ENCODE measurements around the gene ACBD4. TPM values are rescaled to one million over a fixed set of nuclear protein-coding genes. Genes with fewer than 3 reads are reported as not detected.

ACBD4 gene
- total and polyA plus RNA-seq, 10 of the 15 experiments (the other 5 are each of a cell fraction or from before 2014, with no cell fraction given), result 0.20 to 13.8 (median 6.9) TPM

DNA sequence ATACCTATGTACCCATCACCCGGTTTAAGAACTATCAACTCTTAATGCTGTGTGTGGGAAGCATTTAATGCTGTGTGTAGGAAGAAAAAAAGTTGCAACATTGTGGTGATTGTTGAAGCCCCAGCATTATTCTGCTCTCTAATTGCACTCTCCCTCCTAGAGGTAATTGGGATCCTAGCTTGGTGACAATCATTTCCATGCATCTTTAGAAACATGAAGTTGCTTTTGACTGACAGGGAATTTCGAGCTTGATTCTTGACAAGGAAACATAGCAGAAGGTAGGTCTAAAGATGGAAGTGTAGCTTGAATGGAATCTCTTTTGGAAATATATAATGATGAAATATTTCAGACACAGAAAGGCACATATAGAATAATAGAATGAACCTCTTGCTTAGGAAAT lies 53.5 kb downstream of the ACBD4 start:
- Histone ChIP-seq H3K4me3 (no peak overlapping the region), H3K79me2 (ENCODE audit: control insufficient read depth, insufficient read depth, low read length) (no peaks in the 10 kb centered on the region), H4K20me1 (ENCODE audit: control insufficient read depth, insufficient read depth) (no peaks in the 10 kb centered on the region), H3K4me1 (ENCODE audit: control insufficient read depth, insufficient read depth, low read length) (no peaks in the 10 kb centered on the region), H3K27me3 (replicated peaks in 1 of 2; ENCODE audit: control insufficient read depth in 2 of 2, insufficient read depth in 2 of 2, low read length in 1 of 2) (no peaks in the 10 kb centered on the region), H3K27ac (ENCODE audit: control insufficient read depth, insufficient read depth) (no peak overlapping the region), H3K9ac (ENCODE audit: control insufficient read depth, insufficient read depth, low read length) (no peak overlapping the region), H2AFZ (ENCODE audit: control insufficient read depth, low read depth, low read length) (no peak overlapping the region), H3K9me3 (replicated peaks; ENCODE audit: control insufficient read depth, insufficient read depth, low read length) (no peaks in the 10 kb centered on the region), H3K36me3 (ENCODE audit: control insufficient read depth in 2 of 2, insufficient read depth in 2 of 2, low read length in 1 of 2) (no peaks in the 10 kb centered on the region), H3K4me2 (ENCODE audit: control insufficient read depth, insufficient read depth) (no peak overlapping the region)
- TF ChIP-seq, protein P1, sequence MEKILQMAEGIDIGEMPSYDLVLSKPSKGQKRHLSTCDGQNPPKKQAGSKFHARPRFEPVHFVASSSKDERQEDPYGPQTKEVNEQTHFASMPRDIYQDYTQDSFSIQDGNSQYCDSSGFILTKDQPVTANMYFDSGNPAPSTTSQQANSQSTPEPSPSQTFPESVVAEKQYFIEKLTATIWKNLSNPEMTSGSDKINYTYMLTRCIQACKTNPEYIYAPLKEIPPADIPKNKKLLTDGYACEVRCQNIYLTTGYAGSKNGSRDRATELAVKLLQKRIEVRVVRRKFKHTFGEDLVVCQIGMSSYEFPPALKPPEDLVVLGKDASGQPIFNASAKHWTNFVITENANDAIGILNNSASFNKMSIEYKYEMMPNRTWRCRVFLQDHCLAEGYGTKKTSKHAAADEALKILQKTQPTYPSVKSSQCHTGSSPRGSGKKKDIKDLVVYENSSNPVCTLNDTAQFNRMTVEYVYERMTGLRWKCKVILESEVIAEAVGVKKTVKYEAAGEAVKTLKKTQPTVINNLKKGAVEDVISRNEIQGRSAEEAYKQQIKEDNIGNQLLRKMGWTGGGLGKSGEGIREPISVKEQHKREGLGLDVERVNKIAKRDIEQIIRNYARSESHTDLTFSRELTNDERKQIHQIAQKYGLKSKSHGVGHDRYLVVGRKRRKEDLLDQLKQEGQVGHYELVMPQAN (conservative IDR thresholded peaks at IDR 0.05), result no peak
- TF ChIP-seq PAX5 (IDR thresholded peaks at IDR 0.05; ENCODE audit: borderline replicate concordance, low read depth, low read length), result no peak
- TF ChIP-seq CEBPB (IDR thresholded peaks at IDR 0.05; ENCODE audit: borderline replicate concordance in 1 of 2, low read depth in 2 of 2, low read length in 2 of 2), result no peak
- no peak for TF ChIP-seq MTA3 (IDR thresholded peaks at IDR 0.05; ENCODE audit: borderline replicate concordance, low read length)
- no peak for TF ChIP-seq NBN (IDR thresholded peaks at IDR 0.05)
- no peak for TF ChIP-seq TBL1XR1 (IDR thresholded peaks at IDR 0.05; ENCODE audit: low read depth, low read length)
- TF ChIP-seq, protein P2, sequence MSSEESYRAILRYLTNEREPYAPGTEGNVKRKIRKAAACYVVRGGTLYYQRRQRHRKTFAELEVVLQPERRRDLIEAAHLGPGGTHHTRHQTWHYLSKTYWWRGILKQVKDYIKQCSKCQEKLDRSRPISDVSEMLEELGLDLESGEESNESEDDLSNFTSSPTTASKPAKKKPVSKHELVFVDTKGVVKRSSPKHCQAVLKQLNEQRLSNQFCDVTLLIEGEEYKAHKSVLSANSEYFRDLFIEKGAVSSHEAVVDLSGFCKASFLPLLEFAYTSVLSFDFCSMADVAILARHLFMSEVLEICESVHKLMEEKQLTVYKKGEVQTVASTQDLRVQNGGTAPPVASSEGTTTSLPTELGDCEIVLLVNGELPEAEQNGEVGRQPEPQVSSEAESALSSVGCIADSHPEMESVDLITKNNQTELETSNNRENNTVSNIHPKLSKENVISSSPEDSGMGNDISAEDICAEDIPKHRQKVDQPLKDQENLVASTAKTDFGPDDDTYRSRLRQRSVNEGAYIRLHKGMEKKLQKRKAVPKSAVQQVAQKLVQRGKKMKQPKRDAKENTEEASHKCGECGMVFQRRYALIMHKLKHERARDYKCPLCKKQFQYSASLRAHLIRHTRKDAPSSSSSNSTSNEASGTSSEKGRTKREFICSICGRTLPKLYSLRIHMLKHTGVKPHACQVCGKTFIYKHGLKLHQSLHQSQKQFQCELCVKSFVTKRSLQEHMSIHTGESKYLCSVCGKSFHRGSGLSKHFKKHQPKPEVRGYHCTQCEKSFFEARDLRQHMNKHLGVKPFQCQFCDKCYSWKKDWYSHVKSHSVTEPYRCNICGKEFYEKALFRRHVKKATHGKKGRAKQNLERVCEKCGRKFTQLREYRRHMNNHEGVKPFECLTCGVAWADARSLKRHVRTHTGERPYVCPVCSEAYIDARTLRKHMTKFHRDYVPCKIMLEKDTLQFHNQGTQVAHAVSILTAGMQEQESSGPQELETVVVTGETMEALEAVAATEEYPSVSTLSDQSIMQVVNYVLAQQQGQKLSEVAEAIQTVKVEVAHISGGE (CRISPR knock-in tag; IDR thresholded peaks at IDR 0.05), result no peak
- no peak for TF ChIP-seq ZNF217 (IDR thresholded peaks at IDR 0.05)
- ATAC-seq (no peak), DNase-seq (ENCODE audit: low read depth, low spot score) (no peak), FAIRE-seq (no peak)
- in situ Hi-C loops (cut with MboI) (no loop called here), intact Hi-C loops (cut with micrococcal nuclease; ENCODE audit: unreplicated experiment) (no loop called here)
- CTCF ChIA-PET, result interaction anchor here (0.6 to 3.3 kb wide), 5 partner anchors 9 to 620 kb away, joined by 3 to 29 read pairs (median 4); partner anchors contain the start of genes ACBD4 and HEXIM1
- SMC1A ChIA-PET (ENCODE audit: uncharacterized antibody, unreplicated experiment), result interaction anchor here (1.0 kb wide), 2 partner anchors 37 to 54 kb away, joined by 3 read pairs; partner anchors contain the start of gene ACBD4
- no TSS peak for BruUV-seq (replicated peaks)
- POLR2A ChIA-PET, result interaction anchor here (0.6 to 0.7 kb wide), 2 partner anchors 9 to 1656 kb away, joined by 3 to 7 read pairs; no protein-coding TSS in a partner anchor
- 25% methylated on average over 2 of the region's 2 CpGs for WGBS (ENCODE audit: insufficient coverage, insufficient replicate concordance, low lambda C conversion rate, missing lambda C conversion rate)
- RAD21 ChIA-PET (ENCODE audit: unreplicated experiment), result no interaction called here

Measured in GM12878 (cell line).